SK-N-SH (cell line): ENCODE measurements around the gene SH3BP5L. TPM values are rescaled to one million over a fixed set of nuclear protein-coding genes. Genes with fewer than 3 reads are reported as not detected.
"Not testable (repeated sequence)": the region's sequence is repeated elsewhere in the genome, so short reads cannot be mapped to it uniquely, and the experiment has no call there.

Source experiments
- CTCF ChIA-PET: fragments of 300-600, 350-600 bp; formaldehyde crosslinking; extraction: SDS; loops from one replicate; lab custom pipeline; 2021; lab: Yijun Ruan, JAX
- POLR2A ChIA-PET: fragments of 350-600 bp; sonication (Branson Sonifier 250); formaldehyde crosslinking; extraction: SDS; loops from one replicate; lab custom pipeline; 2020; ENCODE audit warnings: antibody characterized with exemption, inconsistent platforms; lab: Yijun Ruan, JAX
- DNase-seq: peaks from one replicate; pipeline ENCODE4 v3.0.0; 2012
- H2AFZ ChIP-seq: fragments of 200-600 bp; sonication (generic); 2 replicates; pipeline ENCODE4 v1.8.1; 2016; ENCODE audit warnings: antibody characterized with exemption, mild to moderate bottlenecking, low read depth
- H3F3A ChIP-seq: fragments of 200-600 bp; sonication (generic); replicated peaks from 2 replicates; pipeline ENCODE3; 2016; ENCODE audit warnings: antibody characterized with exemption, mild to moderate bottlenecking; ENCODE audit not compliant: insufficient read depth
- H3K27ac ChIP-seq, 2 experiments: fragments of 200-500 bp in 1 of 2; fragments of 200-600 bp in 1 of 2; sonication (Bioruptor generic) in 1 of 2; sonication (generic), shearing (Covaris generic) in 1 of 2; 2 replicates each; pipeline versions ENCODE4 v1.5.1 to v1.6.1; 2014 to 2016; ENCODE audit warnings: low read depth in 2 of 2, inconsistent platforms in 1 of 2, low read length in 1 of 2, mild to moderate bottlenecking in 1 of 2, mixed read lengths in 1 of 2
- H3K27me3 ChIP-seq: fragments of 200-600 bp; sonication (generic), shearing (Covaris generic); 2 replicates; pipeline ENCODE4 v1.6.1; 2016; ENCODE audit warnings: mixed run types; ENCODE audit not compliant: insufficient read depth
- H3K36me3 ChIP-seq, 2 experiments: fragments of 200-500 bp in 1 of 2; fragments of 200-600 bp in 1 of 2; sonication (Bioruptor generic) in 1 of 2; sonication (generic) in 1 of 2; replicated peaks in 1 of 2; 2 replicates each; pipeline versions ENCODE3 to v1.5.1; 2014 to 2016; ENCODE audit warnings: low read length in 1 of 2, mild to moderate bottlenecking in 1 of 2; ENCODE audit not compliant: insufficient read depth in 2 of 2, control insufficient read depth in 1 of 2
- H3K4me1 ChIP-seq, 2 experiments: fragments of 200-500 bp in 1 of 2; fragments of 200-600 bp in 1 of 2; sonication (Bioruptor generic) in 1 of 2; sonication (generic), shearing (Covaris generic) in 1 of 2; 2 replicates each; pipeline versions ENCODE4 v1.5.1 to v1.6.1; 2014 to 2016; ENCODE audit warnings: low read depth in 1 of 2, low read length in 1 of 2, mixed run types in 1 of 2; ENCODE audit not compliant: insufficient read depth in 2 of 2, control insufficient read depth in 1 of 2
- H3K4me2 ChIP-seq: fragments of 200-600 bp; sonication (generic), shearing (Covaris generic); 2 replicates; pipeline ENCODE4 v1.6.1; 2017; ENCODE audit warnings: mixed run types
- H3K4me3 ChIP-seq, 2 experiments: fragments of 200-500 bp in 1 of 2; fragments of 200-600 bp in 1 of 2; sonication (Bioruptor generic) in 1 of 2; sonication (generic), shearing (Covaris generic) in 1 of 2; 2 replicates each; pipeline versions ENCODE4 v1.5.1 to v1.8.1; 2014 to 2016; ENCODE audit warnings: low read depth in 2 of 2, inconsistent platforms in 1 of 2, low read length in 1 of 2, mild to moderate bottlenecking in 1 of 2, mixed read lengths in 1 of 2, moderate library complexity in 1 of 2
- H3K79me2 ChIP-seq: fragments of 200-600 bp; sonication (generic); 2 replicates; pipeline ENCODE4 v1.8.1; 2017; ENCODE audit warnings: mild to moderate bottlenecking; ENCODE audit not compliant: insufficient read depth
- H3K9ac ChIP-seq: fragments of 200-600 bp; sonication (generic); 2 replicates; pipeline ENCODE4 v1.6.1; 2017; ENCODE audit warnings: mixed run types
- H3K9me2 ChIP-seq: fragments of 200-600 bp; sonication (generic); 2 replicates; pipeline ENCODE4 v1.6.1; 2017; ENCODE audit warnings: mixed run types
- H3K9me3 ChIP-seq: fragments of 200-600 bp; sonication (generic); 2 replicates; pipeline ENCODE4 v1.6.1; 2017; ENCODE audit warnings: mixed run types, mild to moderate bottlenecking, moderate library complexity
- H4K20me1 ChIP-seq: fragments of 200-600 bp; sonication (generic); 2 replicates; pipeline ENCODE4 v1.6.1; 2017; ENCODE audit warnings: mild to moderate bottlenecking, mixed run types; ENCODE audit not compliant: insufficient read depth
- EP300 ChIP-seq, 2 experiments: IDR thresholded peaks; 2 replicates each; pipeline versions ENCODE4 v1.4.0 to v1.6.1; 2012; ENCODE audit warnings: borderline replicate concordance in 1 of 2, low read depth in 1 of 2, low read length in 1 of 2
- FOSL2 ChIP-seq: IDR thresholded peaks from 2 replicates; pipeline ENCODE4 v1.4.0; 2012; ENCODE audit warnings: low read depth, mild to moderate bottlenecking, moderate library complexity, borderline replicate concordance
- FOXJ3 ChIP-seq: sonication (generic); formaldehyde crosslinking; IDR thresholded peaks from 2 replicates; pipeline ENCODE4 v1.5.1; 2020; ENCODE audit warnings: mild to moderate bottlenecking, missing genetic modification reagents
- JUND ChIP-seq: IDR thresholded peaks from 2 replicates; pipeline ENCODE4 v1.4.0; 2012
- PBX3 ChIP-seq: IDR thresholded peaks from 2 replicates; pipeline ENCODE4; 2012
- RAD21 ChIP-seq: IDR thresholded peaks from 2 replicates; pipeline ENCODE4 v1.6.1; 2012; ENCODE audit warnings: mild to moderate bottlenecking, low read length
- SIN3A ChIP-seq: IDR thresholded peaks from 2 replicates; pipeline ENCODE4 v1.6.1; 2012; ENCODE audit warnings: low read depth, mild to moderate bottlenecking, low read length, moderate library complexity, borderline replicate concordance
- TCF12 ChIP-seq: IDR thresholded peaks from 2 replicates; pipeline ENCODE4 v1.4.0; 2012
- TEAD4 ChIP-seq: IDR thresholded peaks from 2 replicates; pipeline ENCODE4 v1.4.0; 2012; ENCODE audit warnings: mild to moderate bottlenecking, borderline replicate concordance; ENCODE audit not compliant: insufficient read depth
- USF2 ChIP-seq: fragments of 150-350 bp; IDR thresholded peaks from 2 replicates; pipeline ENCODE4 v1.6.1; 2017; ENCODE audit warnings: antibody characterized with exemption, low read length, low read depth, borderline replicate concordance
- WGBS: methylation state at CpG from one replicate; pipeline ENCODE4 v1.1.6; 2017; ENCODE audit warnings: low lambda C conversion rate; 5-methylcytosine and 5-hydroxymethylcytosine counted together
- polyA plus RNA-seq, 3 experiments: library from polyadenylated mRNA; depleted of rRNA; stranded (reverse); fragments of >200 nt; gene quantifications; 2 replicates each; pipeline ENCODE4 v1.2.3, GENCODE V29; 2012

SH3BP5L gene
- polyA plus RNA-seq, 1 of the 3 experiments (the other 2 are of a cell fraction), result 32.1 TPM

GRCh38 chr1:248831842-248832241, 6.1 kb upstream of the SH3BP5L start (continued):
- TF ChIP-seq USF2 (no peak), SIN3A (no peak), TEAD4 (no peak), FOXJ3 (CRISPR knock-in tag) (no peak)

GRCh38 chr1:248830718-248831017, 5.0 kb upstream of the SH3BP5L start:
- H3F3A ChIP-seq, result peaks cover 13% of the 10 kb centered on the region
- CTCF ChIA-PET, result interaction anchor here (1.8 kb wide), 1 partner anchor 11 kb away, joined by 8 read pairs; no protein-coding TSS in a partner anchor
- H3K27me3 ChIP-seq, result not testable (repeated sequence)

GRCh38 chr1:248828845-248829244, 3.1 kb upstream of the SH3BP5L start:
- no peak for TF ChIP-seq RAD21
- TF ChIP-seq EP300 (IDR thresholded peaks at IDR 0.05; ENCODE audit: borderline replicate concordance in 1 of 2, low read depth in 1 of 2, low read length in 1 of 2), result peak in 1 of 2 experiments; percentile 24; a peak in 1 of 4 replicates
- peak; percentile 51 for TF ChIP-seq TCF12
- TF ChIP-seq PBX3, result peak; percentile 33
- no peak for TF ChIP-seq SIN3A
- peak; percentile 38; the same call in 1 of the 2 replicates for TF ChIP-seq JUND
- peak; percentile 53; the same call in 1 of the 2 replicates for TF ChIP-seq FOSL2

More at GRCh38 chr1:248830718-248831017, 5.0 kb upstream of the SH3BP5L start:
- H3K36me3 ChIP-seq, H3K27ac ChIP-seq, H3K79me2 ChIP-seq, DNase-seq, H3K4me3 ChIP-seq, H3K4me2 ChIP-seq, H3K4me1 ChIP-seq, H3K9me3 ChIP-seq, POLR2A ChIA-PET, H3K9ac ChIP-seq, H4K20me1 ChIP-seq, H3K9me2 ChIP-seq, H2AFZ ChIP-seq: not testable (repeated sequence)
- WGBS, result 83% methylated on average over 3 of the region's 3 CpGs

More at GRCh38 chr1:248828845-248829244, 3.1 kb upstream of the SH3BP5L start:
- no peaks in the 10 kb centered on the region for H3K27me3 ChIP-seq
- H3K4me2 ChIP-seq, result no peak overlapping the region
- DNase-seq, result peak; percentile 53
- H3K79me2 ChIP-seq, result peaks cover 17% of the 10 kb centered on the region
- H3K9me2 ChIP-seq, result no peaks in the 10 kb centered on the region
- H3F3A ChIP-seq, result peaks cover 23% of the 10 kb centered on the region
- H3K27ac ChIP-seq, result peak overlapping the region in 1 of 2 experiments; percentile 21; a peak in 2 of 4 replicates
- ChIA-PET CTCF (interaction anchor here (1.5 to 3.8 kb wide), 4 partner anchors 9 to 29 kb away, joined by 6 to 28 read pairs (median 13); partner anchors contain the start of genes ZNF672 and ZNF692), POLR2A (interaction anchor here (0.7 kb wide), 1 partner anchor 9 kb away, joined by 3 read pairs; the partner anchor contains the start of gene ZNF672)
- H3K4me1 ChIP-seq, result peaks cover 16 to 17% of the 10 kb centered on the region in 2 experiments
- no peak overlapping the region for H3K9ac ChIP-seq
- 15% methylated on average over 3 of the region's 3 CpGs for WGBS
- H4K20me1 ChIP-seq, result no peaks in the 10 kb centered on the region
- H3K4me3 ChIP-seq, result no peak overlapping the region
- peaks cover 0 to 7% of the 10 kb centered on the region in 2 experiments for H3K36me3 ChIP-seq
- H2AFZ ChIP-seq, result peak overlapping the region; percentile 45; the same call in 1 of the 2 replicates
- no peaks in the 10 kb centered on the region for H3K9me3 ChIP-seq
